ENCODE measurements around the gene MLF2.

MLF2 gene

DNA sequence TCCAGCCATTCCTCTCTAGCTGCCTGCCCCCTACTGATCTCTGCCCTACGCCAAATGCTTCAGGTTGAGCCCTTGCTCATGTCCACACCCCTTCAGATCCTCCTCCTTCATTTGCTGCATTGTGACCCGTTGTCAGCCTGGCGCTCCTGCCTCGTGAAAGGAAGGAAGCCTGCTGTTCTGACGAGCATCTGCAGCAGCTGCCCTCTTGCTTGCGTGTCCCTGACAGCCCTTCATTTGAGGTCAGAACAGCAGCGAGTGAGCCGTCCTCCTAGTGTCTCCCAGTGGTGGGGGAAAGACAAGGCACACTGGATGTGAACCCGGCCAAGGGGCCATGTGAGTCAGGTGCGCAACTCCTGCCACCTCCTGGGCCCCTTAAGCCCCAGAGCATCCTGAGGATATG, 49.3 kb downstream of the MLF2 start:
- DNase-seq (ENCODE audit: low read depth, low spot score) = no peak
- no peak overlapping the region for H3K4me3 ChIP-seq (ENCODE audit: low read length)

DNA sequence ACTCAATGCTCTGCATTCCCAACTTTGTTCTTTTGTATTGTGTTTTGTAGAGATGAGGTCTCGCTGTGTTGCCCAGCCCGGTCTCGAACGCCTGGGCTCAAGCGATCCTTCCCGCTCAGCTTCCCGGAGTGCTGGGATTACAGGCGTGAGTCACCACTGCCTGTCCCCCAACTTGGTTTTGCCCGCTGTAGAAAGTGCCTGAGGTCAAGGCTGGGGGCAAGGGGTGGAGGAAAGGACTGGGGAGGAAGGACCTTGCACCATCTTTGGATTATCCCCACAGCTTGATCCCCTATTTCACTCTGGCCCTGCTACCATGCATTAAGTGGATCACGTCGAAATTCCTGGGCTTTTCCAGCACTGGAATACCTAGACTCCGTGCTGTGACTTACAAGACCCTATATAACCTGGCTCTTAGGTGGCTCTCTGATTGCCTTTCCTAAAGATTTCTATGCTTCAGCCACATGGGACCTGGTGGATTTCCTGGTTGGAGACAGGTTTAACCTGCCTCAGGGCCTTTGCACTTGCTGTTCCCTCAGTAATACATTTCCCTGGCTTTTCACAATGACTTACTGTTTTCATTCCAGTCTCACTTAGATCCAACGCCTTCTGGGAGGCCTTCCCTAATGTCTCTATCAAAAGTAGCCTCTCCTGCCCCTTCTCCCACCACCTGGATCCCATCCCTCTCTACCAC, 51.7 kb downstream of the MLF2 start:
- peak overlapping the region; percentile 33 for H3K4me3 ChIP-seq (ENCODE audit: low read length)

DNA sequence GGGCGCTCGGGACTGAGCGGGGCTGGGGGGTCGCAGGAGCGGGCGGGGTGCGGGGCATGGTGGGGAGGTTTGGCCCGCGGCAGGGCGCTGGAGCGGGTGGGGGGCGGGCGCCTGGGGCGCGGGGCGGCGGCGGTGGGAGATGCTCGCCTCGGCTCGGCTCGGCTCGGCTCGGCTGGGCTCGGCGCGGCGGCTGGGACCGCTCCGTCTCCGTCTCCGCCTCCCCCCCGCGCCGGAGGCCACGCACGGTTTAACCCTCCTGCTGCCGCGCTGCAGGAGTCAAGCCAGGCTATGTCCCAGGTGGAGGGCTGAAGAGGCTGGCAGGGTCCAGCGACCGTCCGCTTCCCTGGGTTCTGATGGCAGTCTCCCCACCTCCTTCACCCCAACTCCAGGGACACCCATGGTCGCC, 52.3 kb downstream of the MLF2 start, which contains the start of gene PIANP:
Gene PIANP, minus strand, starts transcription at position 170 of the 406 bp plus-strand sequence. CDS start 2,754 bp downstream, outside the sequence.
- peak within 1 kb of the TSS; percentile 39 for H3K4me3 ChIP-seq (ENCODE audit: low read length)
- DNase-seq (ENCODE audit: low read depth, low spot score) = no peak

More for the DNA sequence above, 51.7 kb downstream of the MLF2 start:
- no peak for DNase-seq (ENCODE audit: low read depth, low spot score)

DNA sequence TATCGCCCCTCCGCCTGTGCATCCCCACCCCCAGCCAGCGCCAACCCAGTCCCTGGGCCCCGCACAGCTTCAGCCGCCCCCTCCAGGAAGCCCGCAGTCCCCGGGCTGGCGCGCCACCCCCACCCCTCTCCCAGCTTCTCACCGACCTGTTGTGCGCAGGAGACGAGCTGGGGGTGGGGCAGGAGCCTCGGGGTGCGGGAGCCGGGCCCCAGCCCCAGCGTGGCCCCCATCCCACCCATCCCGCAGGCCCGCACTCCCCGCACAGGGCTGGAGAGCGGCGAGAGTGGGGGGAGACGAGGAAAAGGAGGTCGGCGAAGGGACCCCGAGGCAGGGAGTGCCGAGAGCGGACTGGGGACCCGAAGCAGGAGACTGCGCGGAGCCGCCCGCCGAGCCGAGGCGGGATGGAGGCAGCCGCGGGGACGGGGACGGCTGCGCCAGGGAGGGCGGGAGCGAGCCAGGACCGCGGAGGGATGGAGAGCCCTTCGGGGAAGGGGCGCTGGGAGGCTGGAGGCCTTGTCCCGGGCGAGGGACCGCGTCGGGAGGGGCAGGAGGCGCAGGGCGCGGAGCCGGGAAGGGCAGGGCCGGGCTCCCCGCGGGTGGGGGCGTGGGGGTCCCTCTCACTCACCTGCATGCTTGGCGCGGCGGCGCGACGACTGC, 52.8 kb downstream of the MLF2 start:
- DNase-seq (ENCODE audit: low read depth, low spot score) = no peak
- peak overlapping the region; percentile 39 for H3K4me3 ChIP-seq (ENCODE audit: low read length)

DNA sequence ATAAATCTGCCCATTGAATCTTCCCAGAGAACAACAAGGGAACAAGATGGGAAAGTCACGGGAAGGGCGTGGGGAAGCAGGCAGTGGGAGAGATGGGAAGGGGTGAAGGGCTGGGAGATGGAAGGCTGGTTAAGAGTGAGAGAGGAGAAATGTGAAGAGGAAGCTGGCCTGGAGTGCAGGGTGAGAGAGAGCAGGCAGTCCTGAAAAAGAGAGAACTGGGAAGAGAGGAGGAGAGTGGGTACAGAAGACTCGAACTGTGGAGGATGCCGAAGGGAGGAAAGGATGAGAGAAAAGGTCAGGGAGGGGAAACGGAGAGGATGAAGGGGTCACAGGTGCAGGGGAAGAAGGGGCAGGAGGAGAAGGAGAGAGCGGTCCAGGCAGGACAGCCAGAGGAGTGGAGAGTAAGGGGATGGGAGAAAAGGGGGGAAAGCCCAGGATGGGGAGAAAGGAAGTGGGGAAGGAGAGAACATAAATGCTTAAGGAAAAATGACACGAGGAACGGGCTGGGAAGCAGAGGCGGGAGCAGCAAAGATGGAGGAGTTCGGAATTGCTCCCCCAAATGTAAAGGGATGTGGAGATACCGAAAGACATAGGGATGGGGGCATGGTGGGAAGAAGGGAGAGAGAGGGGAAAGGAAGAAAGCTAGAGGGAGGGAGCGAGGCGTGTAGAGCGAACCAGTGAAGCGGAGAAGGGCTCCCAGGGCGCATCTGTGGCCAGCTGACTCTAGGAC, 53.5 kb downstream of the MLF2 start:
- DNase-seq (ENCODE audit: low read depth, low spot score) = no peak
- H3K4me3 ChIP-seq (ENCODE audit: low read length) = no peak overlapping the region

DNA sequence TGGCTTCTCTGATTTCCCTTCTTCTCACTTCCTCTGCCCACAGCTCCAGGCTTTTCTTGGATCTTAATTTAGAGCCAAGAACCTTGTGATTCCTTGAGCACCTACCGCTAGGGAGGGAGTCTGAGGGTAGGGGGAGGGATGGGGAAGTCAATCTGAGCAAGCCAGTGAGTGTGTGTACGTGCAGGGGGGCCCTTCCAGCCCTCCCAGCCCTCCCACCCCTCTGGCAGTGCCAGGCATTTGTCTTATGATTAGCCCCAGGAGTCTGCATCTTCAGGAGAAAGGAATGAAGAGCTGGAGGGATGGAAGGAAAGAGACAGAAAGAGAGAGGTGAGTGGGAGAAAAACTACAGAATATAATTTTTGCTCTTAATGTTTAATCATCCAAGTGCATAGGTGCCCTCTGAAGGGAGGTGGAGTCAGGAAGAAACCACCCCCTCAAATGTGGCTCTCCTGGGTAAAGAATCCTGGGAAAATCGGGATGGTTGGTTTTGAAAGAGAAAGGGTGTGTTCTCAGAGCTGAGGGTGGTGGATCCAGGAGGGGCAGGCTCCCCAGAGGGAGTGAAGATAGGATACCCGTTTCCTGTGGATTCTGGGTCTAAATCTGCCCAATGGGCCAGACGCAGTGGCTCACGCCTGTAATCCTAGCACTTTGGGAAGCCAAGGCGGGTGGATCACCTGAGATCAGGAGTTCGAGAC, 54.4 kb downstream of the MLF2 start:
- no peak for DNase-seq (ENCODE audit: low read depth, low spot score)
- no peak overlapping the region for H3K4me3 ChIP-seq (ENCODE audit: low read length)

All from Jurkat, Clone E6-1 (cell line).